GM06990 (cell line): ENCODE measurements around the gene ATP9A.

Experiments used
- DNase-seq: peaks from one replicate; pipeline ENCODE4 v3.0.0-alpha.2; 2011; ENCODE audit not compliant: insufficient read length; ENCODE audit errors: extremely low read depth
- H3K27me3 ChIP-seq: replicated peaks from 2 replicates; pipeline ENCODE4 v1.6.0; 2011; ENCODE audit warnings: low read length; ENCODE audit not compliant: control insufficient read depth, insufficient read depth
- H3K36me3 ChIP-seq: 2 replicates; pipeline ENCODE4 v1.5.1; 2011; ENCODE audit warnings: low read length; ENCODE audit not compliant: control insufficient read depth, insufficient read depth
- H3K4me3 ChIP-seq: replicated peaks from 2 replicates; pipeline ENCODE4 v1.5.1; 2011; ENCODE audit warnings: low read depth, mild to moderate bottlenecking, control low read depth, low read length
- TF ChIP-seq, protein P1 (sequence below): IDR thresholded peaks from 2 replicates; pipeline ENCODE4 v1.5.1; 2011; ENCODE audit warnings: low read length, control low read depth, mild to moderate bottlenecking, inconsistent platforms; ENCODE audit not compliant: insufficient read depth, poor library complexity, severe bottlenecking

Gene ATP9A

DNA sequence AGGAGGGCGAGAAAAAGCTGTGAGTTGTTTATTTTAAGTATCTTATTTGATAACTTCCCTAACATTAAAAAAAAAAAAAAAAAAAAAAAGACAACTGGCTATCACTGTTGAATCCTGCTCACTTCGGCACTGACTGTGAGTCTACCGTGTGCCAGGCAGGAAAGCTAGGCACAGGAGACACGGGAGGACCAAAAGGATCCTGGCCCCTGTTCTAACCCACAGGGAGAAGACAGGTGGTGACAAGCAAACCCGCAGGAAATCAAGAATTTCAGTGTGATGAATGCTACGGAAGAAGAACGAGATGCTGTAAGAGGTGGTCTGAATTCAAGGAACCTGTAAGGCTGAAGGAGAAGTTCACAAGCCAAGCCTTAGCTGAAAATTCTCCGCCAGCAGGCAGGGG lies 130.9 kb downstream of the ATP9A start:
- H3K4me3 ChIP-seq, result no peak overlapping the region
- DNase-seq, result no peak
- H3K27me3 ChIP-seq, result no peaks in the 10 kb centered on the region
- TF ChIP-seq, protein P1, sequence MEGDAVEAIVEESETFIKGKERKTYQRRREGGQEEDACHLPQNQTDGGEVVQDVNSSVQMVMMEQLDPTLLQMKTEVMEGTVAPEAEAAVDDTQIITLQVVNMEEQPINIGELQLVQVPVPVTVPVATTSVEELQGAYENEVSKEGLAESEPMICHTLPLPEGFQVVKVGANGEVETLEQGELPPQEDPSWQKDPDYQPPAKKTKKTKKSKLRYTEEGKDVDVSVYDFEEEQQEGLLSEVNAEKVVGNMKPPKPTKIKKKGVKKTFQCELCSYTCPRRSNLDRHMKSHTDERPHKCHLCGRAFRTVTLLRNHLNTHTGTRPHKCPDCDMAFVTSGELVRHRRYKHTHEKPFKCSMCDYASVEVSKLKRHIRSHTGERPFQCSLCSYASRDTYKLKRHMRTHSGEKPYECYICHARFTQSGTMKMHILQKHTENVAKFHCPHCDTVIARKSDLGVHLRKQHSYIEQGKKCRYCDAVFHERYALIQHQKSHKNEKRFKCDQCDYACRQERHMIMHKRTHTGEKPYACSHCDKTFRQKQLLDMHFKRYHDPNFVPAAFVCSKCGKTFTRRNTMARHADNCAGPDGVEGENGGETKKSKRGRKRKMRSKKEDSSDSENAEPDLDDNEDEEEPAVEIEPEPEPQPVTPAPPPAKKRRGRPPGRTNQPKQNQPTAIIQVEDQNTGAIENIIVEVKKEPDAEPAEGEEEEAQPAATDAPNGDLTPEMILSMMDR, result no peak
- H3K36me3 ChIP-seq, result no peaks in the 10 kb centered on the region

DNA sequence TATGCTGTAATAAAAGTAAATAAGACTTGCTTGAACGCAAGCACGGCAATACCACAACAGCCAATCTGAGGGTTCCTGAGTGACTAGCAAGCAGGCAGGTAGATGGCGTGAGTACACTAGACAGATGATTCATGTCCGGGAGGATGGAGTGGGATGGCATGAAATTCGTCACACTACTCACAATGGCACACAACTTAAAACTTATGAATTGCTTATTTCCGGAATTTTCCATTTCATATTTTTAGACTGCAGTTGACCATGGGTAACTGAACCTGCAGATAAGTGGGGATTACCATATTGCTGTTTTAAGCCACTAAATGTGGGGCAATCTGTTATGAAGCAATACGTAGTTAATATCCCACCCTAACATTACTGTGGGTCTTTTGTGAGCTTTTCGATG lies 132.1 kb downstream of the ATP9A start:
- no peak for DNase-seq
- no peaks in the 10 kb centered on the region for H3K36me3 ChIP-seq
- TF ChIP-seq, protein P1, result no peak
- H3K4me3 ChIP-seq, result no peak overlapping the region
- no peaks in the 10 kb centered on the region for H3K27me3 ChIP-seq

DNA sequence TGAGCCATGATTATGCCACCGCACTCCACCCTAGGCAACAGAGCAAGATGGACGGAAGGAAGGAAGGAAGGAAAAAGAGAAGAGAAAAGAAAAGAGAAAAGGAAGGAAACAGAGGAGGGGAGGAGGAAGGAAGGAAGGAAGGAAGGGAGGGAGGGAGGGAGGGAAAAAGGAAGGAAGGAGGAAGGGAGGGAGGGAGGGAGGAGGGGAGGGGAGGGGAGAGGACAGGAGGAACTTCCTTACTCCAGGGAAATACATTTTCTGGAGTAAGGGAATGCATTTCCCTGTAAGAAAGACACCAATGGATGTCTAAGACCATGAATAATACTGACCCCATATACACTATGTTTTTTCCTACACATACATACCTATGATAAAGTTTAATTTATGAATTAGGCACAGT lies 132.5 kb downstream of the ATP9A start:
- DNase-seq, result no peak
- TF ChIP-seq, protein P1, result no peak
- H3K4me3 ChIP-seq, result no peak overlapping the region
- no peaks in the 10 kb centered on the region for H3K27me3 ChIP-seq
- no peaks in the 10 kb centered on the region for H3K36me3 ChIP-seq

DNA sequence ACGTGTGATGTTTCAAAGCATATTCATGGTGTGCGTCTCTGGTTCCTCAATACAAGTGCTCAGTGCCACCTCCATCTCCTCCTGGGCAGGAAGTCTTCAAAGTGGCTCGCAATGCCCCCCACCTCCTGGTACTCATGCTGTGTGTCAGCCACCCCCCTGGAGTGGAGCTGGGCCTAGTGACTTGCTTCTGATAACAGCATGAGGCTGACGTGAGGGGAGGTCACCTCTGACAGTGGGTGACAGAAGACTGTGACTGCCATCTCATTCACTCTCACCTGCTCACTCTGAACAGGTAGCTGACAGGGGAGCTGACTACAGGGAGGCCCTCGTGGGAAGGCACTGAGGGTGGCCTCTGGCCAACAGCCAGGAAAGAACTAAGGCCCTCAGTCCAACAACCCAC lies 133.3 kb downstream of the ATP9A start:
- Histone ChIP-seq H3K4me3 (no peak overlapping the region), H3K36me3 (no peaks in the 10 kb centered on the region), H3K27me3 (no peaks in the 10 kb centered on the region)
- DNase-seq, result no peak
- TF ChIP-seq, protein P1, result no peak

DNA sequence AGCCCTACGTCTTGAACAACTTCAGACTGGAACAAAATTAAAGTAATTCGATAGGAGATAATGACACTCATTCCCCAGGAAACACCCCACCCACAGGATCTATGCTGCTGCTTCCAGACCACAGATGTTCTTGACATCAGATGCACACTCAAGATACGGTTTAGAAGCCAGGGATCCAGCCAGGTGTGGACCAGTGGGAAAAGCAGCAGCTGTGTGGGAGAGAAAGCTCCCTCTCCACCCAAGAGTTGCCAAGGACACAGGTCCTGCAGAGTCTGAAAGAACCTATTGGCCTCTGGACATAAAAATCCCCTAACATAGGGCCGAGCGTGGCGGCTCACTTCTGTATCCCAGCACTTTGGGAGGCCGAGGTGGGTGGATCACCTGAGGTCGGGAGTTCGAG lies 133.9 kb downstream of the ATP9A start:
- Histone ChIP-seq H3K36me3 (no peaks in the 10 kb centered on the region), H3K4me3 (no peak overlapping the region), H3K27me3 (no peaks in the 10 kb centered on the region)
- DNase-seq, result no peak
- TF ChIP-seq, protein P1, result no peak

DNA sequence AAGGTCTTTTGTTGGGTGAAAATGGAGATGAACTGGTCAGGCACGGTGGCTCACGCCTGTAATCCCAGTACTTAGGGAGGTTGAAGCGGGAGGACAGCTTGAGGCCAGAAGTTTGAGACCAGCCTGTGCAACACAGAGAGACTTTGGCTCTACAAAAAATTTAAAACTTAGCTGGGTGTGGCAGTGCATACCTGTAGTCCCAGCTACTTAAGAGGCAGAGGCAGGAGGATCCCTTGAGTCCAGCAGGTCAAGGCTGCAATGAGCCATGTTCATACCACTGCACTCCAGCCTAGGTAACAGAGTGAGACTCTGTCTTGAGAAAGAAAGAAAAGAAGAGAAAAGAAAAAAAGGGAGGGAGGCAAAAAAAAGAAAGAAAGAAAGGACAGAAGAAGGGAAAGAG lies 134.8 kb downstream of the ATP9A start:
- no peaks in the 10 kb centered on the region for H3K27me3 ChIP-seq
- no peak overlapping the region for H3K4me3 ChIP-seq
- no peaks in the 10 kb centered on the region for H3K36me3 ChIP-seq
- DNase-seq, result no peak
- TF ChIP-seq, protein P1, result no peak
